ENCODE data around the gene PCLAF. TPM values are rescaled to one million over a fixed set of nuclear protein-coding genes. Genes with fewer than 3 reads are reported as not detected.
"Not testable (repeated sequence)": the region's sequence is repeated elsewhere in the genome, so short reads cannot be mapped to it uniquely, and the experiment has no call there.

Gene PCLAF
- total RNA-seq, 2 donors from 2014 or later = not detected

DNA sequence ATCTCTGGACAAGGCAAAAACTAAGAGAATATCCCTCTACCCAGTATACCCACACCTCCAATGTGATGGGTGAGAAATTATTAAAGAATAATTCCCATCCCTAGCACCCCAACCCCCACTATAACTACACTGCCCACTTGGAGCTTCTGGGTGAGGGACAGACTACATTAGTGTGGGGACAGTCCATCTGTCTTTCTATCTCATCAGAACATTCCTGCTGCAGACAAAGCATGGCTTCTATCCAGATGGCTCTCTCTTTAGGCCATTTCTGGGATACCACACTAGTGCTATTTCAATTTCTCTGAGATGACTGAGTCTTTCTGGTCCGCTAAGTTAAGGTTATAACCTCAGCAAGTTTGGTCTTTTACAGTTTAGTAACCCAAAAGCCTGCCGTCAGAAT is 31.9 kb downstream of the PCLAF start:
- no peaks in the 10 kb centered on the region for H3K4me1 ChIP-seq (ENCODE audit: control insufficient read depth in 1 of 2, low read depth in 2 of 2)
- no peak for DNase-seq (ENCODE audit: low spot score)
- TF ChIP-seq, protein P1, sequence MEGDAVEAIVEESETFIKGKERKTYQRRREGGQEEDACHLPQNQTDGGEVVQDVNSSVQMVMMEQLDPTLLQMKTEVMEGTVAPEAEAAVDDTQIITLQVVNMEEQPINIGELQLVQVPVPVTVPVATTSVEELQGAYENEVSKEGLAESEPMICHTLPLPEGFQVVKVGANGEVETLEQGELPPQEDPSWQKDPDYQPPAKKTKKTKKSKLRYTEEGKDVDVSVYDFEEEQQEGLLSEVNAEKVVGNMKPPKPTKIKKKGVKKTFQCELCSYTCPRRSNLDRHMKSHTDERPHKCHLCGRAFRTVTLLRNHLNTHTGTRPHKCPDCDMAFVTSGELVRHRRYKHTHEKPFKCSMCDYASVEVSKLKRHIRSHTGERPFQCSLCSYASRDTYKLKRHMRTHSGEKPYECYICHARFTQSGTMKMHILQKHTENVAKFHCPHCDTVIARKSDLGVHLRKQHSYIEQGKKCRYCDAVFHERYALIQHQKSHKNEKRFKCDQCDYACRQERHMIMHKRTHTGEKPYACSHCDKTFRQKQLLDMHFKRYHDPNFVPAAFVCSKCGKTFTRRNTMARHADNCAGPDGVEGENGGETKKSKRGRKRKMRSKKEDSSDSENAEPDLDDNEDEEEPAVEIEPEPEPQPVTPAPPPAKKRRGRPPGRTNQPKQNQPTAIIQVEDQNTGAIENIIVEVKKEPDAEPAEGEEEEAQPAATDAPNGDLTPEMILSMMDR (IDR thresholded peaks at IDR 0.05) = no peak
- H3K4me3 ChIP-seq = no peak overlapping the region
- H3K27ac ChIP-seq = no peak overlapping the region
- no peaks in the 10 kb centered on the region for H3K27me3 ChIP-seq (replicated peaks; ENCODE audit: insufficient read depth)
- H3K36me3 ChIP-seq = no peaks in the 10 kb centered on the region
- ATAC-seq (ENCODE audit: insufficient number of reproducible peaks, low FRiP score, low read depth) = no peak
- H3K9me3 ChIP-seq = no peaks in the 10 kb centered on the region

DNA sequence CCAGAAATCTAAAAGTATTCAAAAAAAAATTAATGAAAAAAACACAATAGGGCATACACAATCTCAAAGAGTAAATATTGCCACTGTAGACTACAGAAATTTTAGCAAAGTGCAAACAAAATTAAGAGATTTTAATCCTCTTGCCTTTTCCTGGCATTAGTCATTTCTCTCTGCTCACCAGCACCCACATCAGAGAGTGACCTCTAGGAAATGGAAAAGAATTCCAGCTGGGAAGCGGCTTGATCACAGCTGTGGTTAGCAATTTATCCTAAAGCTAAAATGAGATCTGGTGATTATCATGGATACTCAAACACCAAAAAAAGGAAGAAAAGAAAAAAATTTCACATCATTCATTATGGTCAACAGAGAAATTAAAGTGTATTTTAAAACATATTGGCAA is 32.8 kb downstream of the PCLAF start:
- DNase-seq (ENCODE audit: low spot score) = no peak
- no peak overlapping the region for H3K27ac ChIP-seq
- no peak overlapping the region for H3K4me3 ChIP-seq
- H3K9me3 ChIP-seq = no peaks in the 10 kb centered on the region
- no peaks in the 10 kb centered on the region for H3K27me3 ChIP-seq (replicated peaks; ENCODE audit: insufficient read depth)
- TF ChIP-seq, protein P1 (IDR thresholded peaks at IDR 0.05) = no peak
- no peak for ATAC-seq (ENCODE audit: insufficient number of reproducible peaks, low FRiP score, low read depth)
- H3K36me3 ChIP-seq = no peaks in the 10 kb centered on the region
- no peaks in the 10 kb centered on the region for H3K4me1 ChIP-seq (ENCODE audit: control insufficient read depth in 1 of 2, low read depth in 2 of 2)

GRCh38 chr15:64346242-64346641 is 35.0 kb downstream of the PCLAF start:
- H3K9me3 ChIP-seq; DNase-seq (ENCODE audit: low spot score); H3K36me3 ChIP-seq; H3K4me3 ChIP-seq; H3K27me3 ChIP-seq (replicated peaks; ENCODE audit: insufficient read depth); ATAC-seq (ENCODE audit: insufficient number of reproducible peaks, low FRiP score, low read depth); H3K27ac ChIP-seq; H3K4me1 ChIP-seq (ENCODE audit: control insufficient read depth in 1 of 2, low read depth in 2 of 2): not testable (repeated sequence)

DNA sequence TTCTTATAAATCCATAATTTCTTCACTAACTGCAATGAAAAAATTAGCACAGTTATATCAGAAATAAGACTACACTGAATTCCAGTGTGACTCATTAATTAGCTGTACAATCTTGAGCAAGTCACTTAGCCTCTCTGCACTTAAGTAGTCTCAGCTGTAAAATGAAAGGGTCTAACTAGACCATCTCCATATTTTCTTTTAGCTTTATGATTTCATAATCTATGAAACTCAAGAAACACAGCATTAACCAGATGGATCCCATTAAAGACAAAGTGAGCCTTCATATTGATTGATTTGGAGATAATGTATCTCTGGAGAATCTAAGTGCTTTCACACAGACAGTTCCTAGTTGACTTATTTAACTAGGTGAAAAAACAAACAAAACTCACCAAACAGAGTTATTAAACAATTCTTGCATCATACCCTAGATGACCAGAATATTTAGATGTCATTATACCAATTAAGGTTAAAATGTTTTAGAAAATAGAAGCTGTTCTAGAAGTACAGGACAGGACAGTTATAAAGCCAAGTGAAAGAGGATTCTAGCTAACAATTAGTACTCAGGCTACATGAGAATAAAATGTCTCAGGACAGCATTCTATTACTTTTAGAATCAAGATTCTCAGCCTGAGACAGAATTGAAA is 36.5 kb downstream of the PCLAF start:
- DNase-seq (ENCODE audit: low spot score) (no peak), ATAC-seq (ENCODE audit: insufficient number of reproducible peaks, low FRiP score, low read depth) (no peak)
- TF ChIP-seq, protein P1 (IDR thresholded peaks at IDR 0.05) = no peak
- Histone ChIP-seq H3K36me3 (peaks cover 7% of the 10 kb centered on the region), H3K27me3 (replicated peaks; ENCODE audit: insufficient read depth) (no peaks in the 10 kb centered on the region), H3K4me3 (no peak overlapping the region), H3K4me1 (ENCODE audit: control insufficient read depth in 1 of 2, low read depth in 2 of 2) (no peaks in the 10 kb centered on the region), H3K27ac (no peak overlapping the region), H3K9me3 (no peaks in the 10 kb centered on the region)

DNA sequence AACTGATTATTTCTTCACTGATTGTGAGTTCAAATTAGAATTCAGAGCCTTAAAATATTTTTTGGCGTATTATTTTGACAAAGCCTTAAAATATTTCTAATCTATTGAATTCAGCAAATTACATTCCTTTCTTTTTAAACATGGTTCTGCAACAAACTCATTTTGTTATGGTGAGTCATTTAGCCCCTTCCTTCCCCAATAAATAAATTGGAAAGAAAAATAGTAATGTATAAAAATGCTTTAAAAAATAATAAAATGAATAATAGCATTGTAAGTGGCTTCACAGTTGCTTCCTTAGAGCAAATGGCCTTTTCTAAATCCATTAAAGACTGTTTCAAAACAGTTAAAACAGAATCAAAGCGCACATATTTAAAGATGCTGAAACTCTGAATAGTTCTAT is 37.4 kb downstream of the PCLAF start:
- DNase-seq (ENCODE audit: low spot score) (no peak), ATAC-seq (ENCODE audit: insufficient number of reproducible peaks, low FRiP score, low read depth) (no peak)
- Histone ChIP-seq H3K27me3 (replicated peaks; ENCODE audit: insufficient read depth) (no peaks in the 10 kb centered on the region), H3K4me1 (ENCODE audit: control insufficient read depth in 1 of 2, low read depth in 2 of 2) (no peaks in the 10 kb centered on the region), H3K9me3 (no peaks in the 10 kb centered on the region), H3K36me3 (peaks cover 7% of the 10 kb centered on the region), H3K4me3 (no peak overlapping the region), H3K27ac (no peak overlapping the region)
- TF ChIP-seq, protein P1 (IDR thresholded peaks at IDR 0.05) = no peak

DNA sequence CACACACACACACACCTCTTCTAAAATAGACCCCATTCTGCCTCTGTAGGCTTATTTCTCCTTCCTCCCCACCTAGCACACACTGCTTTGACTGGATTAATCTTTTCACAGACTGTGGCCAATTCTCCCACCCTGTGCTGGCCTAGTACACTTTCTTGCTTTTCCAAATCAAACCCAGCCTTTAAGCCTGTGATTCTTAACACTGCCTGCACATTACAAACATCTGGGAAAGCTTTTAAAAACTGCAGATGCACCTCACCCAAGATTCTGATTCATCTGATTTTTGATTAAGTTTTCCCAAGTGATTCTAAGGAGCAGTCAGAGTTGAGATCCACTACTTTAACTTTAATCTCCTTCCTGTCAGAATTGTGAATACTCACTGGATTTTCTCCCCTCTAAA is 38.0 kb downstream of the PCLAF start:
- no peak overlapping the region for H3K27ac ChIP-seq
- ATAC-seq (ENCODE audit: insufficient number of reproducible peaks, low FRiP score, low read depth) = no peak
- H3K27me3 ChIP-seq (replicated peaks; ENCODE audit: insufficient read depth) = no peaks in the 10 kb centered on the region
- H3K36me3 ChIP-seq = peaks cover 7% of the 10 kb centered on the region
- H3K9me3 ChIP-seq = no peaks in the 10 kb centered on the region
- H3K4me1 ChIP-seq (ENCODE audit: control insufficient read depth in 1 of 2, low read depth in 2 of 2) = no peaks in the 10 kb centered on the region
- no peak overlapping the region for H3K4me3 ChIP-seq
- TF ChIP-seq, protein P1 (IDR thresholded peaks at IDR 0.05) = no peak
- DNase-seq (ENCODE audit: low spot score) = no peak
